Type B pancreatic cell (in vitro differentiated cells): Measurements from ENCODE around the gene HTATSF1. TPM values are rescaled to one million over a fixed set of nuclear protein-coding genes. Genes with fewer than 3 reads are reported as not detected.

Experiments used
- DNase-seq: peaks from one replicate; pipeline ENCODE4 v3.0.0; 2021; ENCODE audit warnings: mixed read lengths; ENCODE audit not compliant: unreplicated experiment; ENCODE audit errors: extremely low spot score
- H3K27ac Mint-ChIP-seq: 2 replicates; pipeline ENCODE4 v1.8.0; 2021; ENCODE audit warnings: mild to moderate bottlenecking, mixed read lengths
- H3K27me3 Mint-ChIP-seq: 2 replicates; pipeline ENCODE4 v1.8.0; 2021; ENCODE audit warnings: mixed read lengths
- H3K36me3 Mint-ChIP-seq: 2 replicates; pipeline ENCODE4 v1.8.0; 2021; ENCODE audit warnings: mixed read lengths
- H3K4me1 Mint-ChIP-seq: one replicate; pipeline ENCODE4 v1.8.0; 2021; ENCODE audit warnings: mixed read lengths; ENCODE audit not compliant: unreplicated experiment
- H3K4me3 Mint-ChIP-seq: 2 replicates; pipeline ENCODE4 v1.8.0; 2021; ENCODE audit warnings: mild to moderate bottlenecking, mixed read lengths
- H3K9me3 Mint-ChIP-seq: 2 replicates; pipeline ENCODE4 v1.8.0; 2021; ENCODE audit warnings: mixed read lengths
- CTCF ChIP-seq: fragments of 200-600 bp; sonication (generic); conservative IDR thresholded peaks from 2 replicates; pipeline ENCODE4 v1.5.0; 2021; ENCODE audit warnings: antibody characterized with exemption, mild to moderate bottlenecking
- total RNA-seq: library from RNA; stranded (reverse); gene quantifications from 2 replicates; pipeline ENCODE4 v1.2.1, GENCODE V29; 2021; ENCODE audit warnings: low replicate concordance

Gene HTATSF1
- total RNA-seq, 1 donor from 2014 or later: 50.8 TPM

- Mint-ChIP-seq H3K27me3 (no peaks in the 10 kb centered on the region), H3K4me3 (no peak overlapping the region), H3K9me3 (no peaks in the 10 kb centered on the region), H3K4me1 (no peaks in the 10 kb centered on the region), H3K36me3 (no peaks in the 10 kb centered on the region), H3K27ac (no peak overlapping the region)
- no peak for DNase-seq
- TF ChIP-seq CTCF: no peak
Observed at GRCh38 chrX:136468391-136469103, 28.8 kb upstream of the HTATSF1 start.

DNA sequence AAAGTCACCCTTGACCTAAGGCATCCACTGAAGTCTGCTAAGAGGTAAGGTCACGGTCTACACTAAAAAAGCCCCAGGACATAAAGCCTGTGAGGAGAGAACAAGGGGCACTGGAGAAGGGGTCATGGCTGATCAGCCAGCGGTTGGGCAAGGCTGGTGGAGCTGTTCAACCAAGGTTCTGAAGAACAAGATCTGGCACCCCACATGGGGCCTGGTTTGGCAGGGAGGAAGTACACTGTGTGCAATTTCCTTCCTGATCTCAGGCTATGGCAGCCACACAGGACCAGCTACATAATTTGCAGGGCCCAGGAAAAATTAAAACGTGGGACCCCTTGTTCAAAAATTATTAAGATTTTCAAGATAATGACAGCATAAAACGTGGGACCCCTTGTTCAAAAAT, 23.7 kb upstream of the HTATSF1 start:
- no peak overlapping the region for H3K4me3 Mint-ChIP-seq
- DNase-seq: no peak
- no peaks in the 10 kb centered on the region for H3K9me3 Mint-ChIP-seq
- H3K4me1 Mint-ChIP-seq: no peaks in the 10 kb centered on the region
- no peaks in the 10 kb centered on the region for H3K27me3 Mint-ChIP-seq
- H3K36me3 Mint-ChIP-seq: no peaks in the 10 kb centered on the region
- H3K27ac Mint-ChIP-seq: no peak overlapping the region
- no peak for TF ChIP-seq CTCF

- no peak for TF ChIP-seq CTCF
- Mint-ChIP-seq H3K4me1 (no peaks in the 10 kb centered on the region), H3K9me3 (no peaks in the 10 kb centered on the region), H3K27ac (no peak overlapping the region), H3K27me3 (no peaks in the 10 kb centered on the region), H3K36me3 (no peaks in the 10 kb centered on the region), H3K4me3 (no peak overlapping the region)
- no peak for DNase-seq
Observed at GRCh38 chrX:136475236-136475635, 22.2 kb upstream of the HTATSF1 start.

- Mint-ChIP-seq H3K4me1 (peaks cover 6% of the 10 kb centered on the region), H3K27ac (no peak overlapping the region), H3K27me3 (no peaks in the 10 kb centered on the region), H3K36me3 (no peaks in the 10 kb centered on the region), H3K9me3 (peaks cover 6% of the 10 kb centered on the region), H3K4me3 (no peak overlapping the region)
- no peak for TF ChIP-seq CTCF
- DNase-seq: no peak
Observed at GRCh38 chrX:136476501-136476900, 20.9 kb upstream of the HTATSF1 start.

DNA sequence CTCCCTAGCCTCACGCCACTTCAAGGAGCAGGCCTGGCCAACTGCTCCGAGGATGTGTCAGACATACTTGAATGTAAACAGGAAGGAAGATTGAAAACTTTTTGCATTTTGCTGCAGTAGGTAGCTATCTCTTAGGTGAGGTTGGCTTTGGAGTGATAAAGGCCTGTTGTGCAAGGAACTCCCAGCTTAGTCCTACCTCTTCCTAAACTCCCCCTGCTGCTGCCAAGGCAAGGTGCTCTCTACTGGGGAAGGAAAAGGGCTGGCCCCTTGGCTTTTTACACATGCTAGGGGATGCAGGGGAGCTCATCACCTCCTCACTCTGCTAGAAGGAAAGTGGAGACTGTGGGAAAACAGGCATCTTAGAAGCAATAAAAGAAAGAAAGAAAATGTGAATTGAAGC, 20.4 kb upstream of the HTATSF1 start:
- Mint-ChIP-seq H3K36me3 (no peaks in the 10 kb centered on the region), H3K4me3 (no peak overlapping the region), H3K27me3 (no peaks in the 10 kb centered on the region), H3K9me3 (peaks cover 6% of the 10 kb centered on the region), H3K27ac (no peak overlapping the region), H3K4me1 (peaks cover 6% of the 10 kb centered on the region)
- TF ChIP-seq CTCF: no peak
- no peak for DNase-seq
